Osteocyte (in vitro differentiated cells): ENCODE data around the gene FBXL13. TPM values are rescaled to one million over a fixed set of nuclear protein-coding genes. Genes with fewer than 3 reads are reported as not detected.

Experiments used
- DNase-seq: peaks from one replicate; pipeline ENCODE4 v3.0.0; 2021; ENCODE audit warnings: mixed read lengths; ENCODE audit not compliant: unreplicated experiment; ENCODE audit errors: extremely low spot score
- H3K27ac Mint-ChIP-seq: one replicate; pipeline ENCODE4 v1.8.0; 2021; ENCODE audit warnings: mild to moderate bottlenecking, mixed read lengths; ENCODE audit not compliant: unreplicated experiment
- H3K27me3 Mint-ChIP-seq: one replicate; pipeline ENCODE4 v1.8.0; 2021; ENCODE audit warnings: mixed read lengths; ENCODE audit not compliant: unreplicated experiment
- H3K36me3 Mint-ChIP-seq: one replicate; pipeline ENCODE4 v1.8.0; 2021; ENCODE audit warnings: mixed read lengths; ENCODE audit not compliant: unreplicated experiment
- H3K4me1 Mint-ChIP-seq: one replicate; pipeline ENCODE4 v1.8.0; 2021; ENCODE audit warnings: mixed read lengths; ENCODE audit not compliant: unreplicated experiment
- H3K4me3 Mint-ChIP-seq: one replicate; pipeline ENCODE4 v1.8.0; 2021; ENCODE audit warnings: mild to moderate bottlenecking, moderate library complexity, mixed read lengths; ENCODE audit not compliant: unreplicated experiment
- H3K9me3 Mint-ChIP-seq: one replicate; pipeline ENCODE4 v1.8.0; 2021; ENCODE audit warnings: mixed read lengths; ENCODE audit not compliant: unreplicated experiment
- CTCF ChIP-seq: fragments of 200-600 bp; sonication (generic); IDR thresholded peaks from 2 replicates; pipeline ENCODE4 v1.5.0; 2021; ENCODE audit warnings: antibody characterized with exemption, mild to moderate bottlenecking, moderate library complexity
- total RNA-seq: library from RNA; stranded (reverse); gene quantifications from 2 replicates; pipeline ENCODE4 v1.2.1, GENCODE V29; 2021

FBXL13 gene
- total RNA-seq, 1 donor from 2014 or later, result 0.83 TPM

- H3K27me3 Mint-ChIP-seq, result no peaks in the 10 kb centered on the region
- no peak for TF ChIP-seq CTCF
- no peaks in the 10 kb centered on the region for H3K9me3 Mint-ChIP-seq
- no peak for DNase-seq
- H3K36me3 Mint-ChIP-seq, result peaks cover 16% of the 10 kb centered on the region
- H3K27ac Mint-ChIP-seq, result no peak overlapping the region
- peaks cover 3% of the 10 kb centered on the region for H3K4me1 Mint-ChIP-seq
- H3K4me3 Mint-ChIP-seq, result no peak overlapping the region
Measured at GRCh38 chr7:102823390-102824119, 251.0 kb downstream of the FBXL13 start.

DNA sequence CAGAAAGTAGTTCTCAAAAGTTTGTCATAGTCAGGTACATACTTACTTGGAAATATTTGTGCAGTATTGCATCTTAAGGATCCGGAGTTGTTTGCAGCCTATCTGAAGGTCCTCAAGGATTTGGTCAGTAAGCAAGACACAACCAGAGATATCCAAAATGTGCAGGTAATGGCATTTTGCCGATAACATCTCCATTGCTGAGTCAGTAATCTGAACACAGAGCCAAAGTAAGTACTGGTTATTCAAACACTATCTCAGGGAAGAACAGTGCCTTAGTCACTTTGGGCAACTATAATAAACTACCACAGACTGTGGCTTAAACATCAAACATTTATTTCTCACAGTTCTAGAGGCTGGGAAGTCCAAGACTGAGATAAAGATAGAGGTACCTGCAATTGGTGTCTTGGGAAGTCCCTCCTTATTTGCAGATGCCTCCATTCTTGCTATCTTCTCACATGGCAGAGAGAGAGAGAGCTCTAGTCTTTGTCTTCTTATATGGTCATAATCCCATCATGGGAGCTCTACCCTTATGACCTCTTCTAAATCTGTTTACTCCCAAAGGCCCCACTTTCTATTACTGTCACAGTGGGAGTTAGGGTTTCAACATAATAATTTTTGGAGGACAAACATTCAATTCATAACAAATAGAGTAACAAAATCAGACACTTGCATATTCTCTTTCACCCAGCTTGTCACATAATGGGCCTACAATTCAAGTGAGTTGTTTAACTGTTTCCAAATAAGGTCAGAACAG lies 252.4 kb downstream of the FBXL13 start:
- no peak for DNase-seq
- no peak for TF ChIP-seq CTCF
- H3K9me3 Mint-ChIP-seq, result no peaks in the 10 kb centered on the region
- peaks cover 5% of the 10 kb centered on the region for H3K4me1 Mint-ChIP-seq
- H3K4me3 Mint-ChIP-seq, result no peak overlapping the region
- peaks cover 12% of the 10 kb centered on the region for H3K36me3 Mint-ChIP-seq
- no peaks in the 10 kb centered on the region for H3K27me3 Mint-ChIP-seq
- no peak overlapping the region for H3K27ac Mint-ChIP-seq

- no peaks in the 10 kb centered on the region for H3K9me3 Mint-ChIP-seq
- no peaks in the 10 kb centered on the region for H3K27me3 Mint-ChIP-seq
- no peak overlapping the region for H3K27ac Mint-ChIP-seq
- no peak overlapping the region for H3K4me3 Mint-ChIP-seq
- no peak for DNase-seq
- H3K4me1 Mint-ChIP-seq, result peaks cover 5% of the 10 kb centered on the region
- peaks cover 11% of the 10 kb centered on the region for H3K36me3 Mint-ChIP-seq
- TF ChIP-seq CTCF, result no peak
Measured at GRCh38 chr7:102819151-102819550, 255.4 kb downstream of the FBXL13 start.

DNA sequence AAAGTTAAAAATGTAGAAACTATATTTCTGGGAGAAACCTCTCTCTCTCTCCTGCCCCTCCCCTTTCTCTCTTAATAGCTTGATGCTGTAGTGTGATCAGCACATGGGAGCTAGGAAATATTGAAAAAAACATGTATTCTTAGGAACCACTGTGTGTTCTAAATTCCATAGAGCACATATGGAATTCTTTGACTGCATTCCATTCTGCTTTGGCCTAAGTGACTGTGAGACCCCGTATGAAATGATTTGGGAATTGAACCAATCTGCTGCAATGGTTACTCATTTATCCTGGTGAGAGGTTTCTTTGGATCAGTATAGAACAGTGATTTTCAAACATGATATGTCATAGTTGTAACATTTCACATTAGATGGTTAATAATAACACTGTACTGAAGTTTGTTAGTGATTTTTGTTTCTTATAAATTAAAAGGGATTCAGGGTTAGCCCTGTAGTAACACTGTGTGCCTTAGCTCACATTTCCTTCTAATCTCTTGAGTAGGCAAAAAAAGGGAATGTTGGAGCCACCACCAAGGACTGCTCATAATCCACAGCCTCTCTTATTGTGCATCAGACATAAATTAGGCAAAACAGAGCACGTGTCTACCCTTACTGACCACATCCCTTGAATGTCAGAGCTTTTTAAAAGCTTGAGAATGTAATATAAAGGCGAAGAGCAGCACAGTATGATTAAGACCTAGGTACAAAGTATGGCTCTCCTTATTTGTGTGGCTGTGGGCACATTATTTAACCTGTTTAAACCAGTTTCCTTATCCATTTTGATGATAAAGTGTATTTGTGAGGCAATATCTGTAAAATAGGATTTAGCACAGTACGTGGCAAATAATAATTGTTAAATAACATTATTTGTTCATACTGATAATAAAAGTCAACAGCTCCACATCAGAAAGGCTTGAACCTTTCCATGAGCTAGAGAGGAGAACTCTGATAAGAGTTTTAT lies 256.7 kb downstream of the FBXL13 start:
- Mint-ChIP-seq H3K36me3 (peaks cover 11% of the 10 kb centered on the region), H3K27ac (no peak overlapping the region), H3K9me3 (no peaks in the 10 kb centered on the region), H3K4me1 (peaks cover 5% of the 10 kb centered on the region), H3K4me3 (no peak overlapping the region), H3K27me3 (no peaks in the 10 kb centered on the region)
- DNase-seq, result no peak
- TF ChIP-seq CTCF, result no peak
